T-helper 17 cell (primary cell): ENCODE results near the gene HOXA6. TPM values are rescaled to one million over a fixed set of nuclear protein-coding genes. Genes with fewer than 3 reads are reported as not detected.

Experiments used
- ATAC-seq: fragments of 150-1000 bp; cut with Tn5 transposase; 2 replicates; pipeline ENCODE4 v1.10.0; 2021; ENCODE audit warnings: mild to moderate bottlenecking, moderate library complexity
- DNase-seq, 3 donors: peaks; one replicate each; pipeline versions ENCODE4 v3.0.0 to v3.0.0-alpha.2; 2020 to 2021
- H3K9me3 ChIP-seq: one replicate; pipeline ENCODE4 v1.7.0; 2013; ENCODE audit warnings: low read length, mild to moderate bottlenecking; ENCODE audit not compliant: control insufficient read depth, poor library complexity, severe bottlenecking
- H3K27ac Mint-ChIP-seq: one replicate; pipeline ENCODE4 v1.8.0; 2022; ENCODE audit warnings: mild to moderate bottlenecking, moderate library complexity, mixed read lengths
- H3K27me3 Mint-ChIP-seq: one replicate; pipeline ENCODE4 v1.8.0; 2022; ENCODE audit warnings: mixed read lengths
- H3K36me3 Mint-ChIP-seq: one replicate; pipeline ENCODE4 v1.8.0; 2022; ENCODE audit warnings: low read depth, mixed read lengths
- H3K4me1 Mint-ChIP-seq: one replicate; pipeline ENCODE4 v1.8.0; 2022; ENCODE audit warnings: mild to moderate bottlenecking, mixed read lengths
- H3K4me3 Mint-ChIP-seq: one replicate; pipeline ENCODE4 v1.8.0; 2022; ENCODE audit warnings: mild to moderate bottlenecking, moderate library complexity, mixed read lengths
- total RNA-seq, 4 donors: library from RNA in 2 of 4; stranded (reverse) in 2 of 4; gene quantifications; one replicate each; pipeline ENCODE4 v1.2.3 and lab custom pipeline; 2022 to 2026

HOXA6 gene
- total RNA-seq, 2 donors from 2014 or later: not detected

- Mint-ChIP-seq H3K4me3 (peak overlapping the region; percentile 85), H3K27me3 (peaks cover 90% of the 10 kb centered on the region), H3K4me1 (peaks cover 36% of the 10 kb centered on the region), H3K36me3 (peaks cover 4% of the 10 kb centered on the region), H3K27ac (peak overlapping the region; percentile 63)
- DNase-seq (peak in 1 of 3 donors; percentile 7), ATAC-seq (peak; percentile 32)
- H3K9me3 ChIP-seq: peaks cover 3% of the 10 kb centered on the region
These were observed 41.1 kb upstream of the HOXA6 start for GRCh38 chr7:27188386-27189294.

GRCh38 chr7:27187475-27188385 is 40.2 kb upstream of the HOXA6 start:
- Mint-ChIP-seq H3K4me1 (peaks cover 36% of the 10 kb centered on the region), H3K4me3 (peak overlapping the region; percentile 85), H3K27me3 (peaks cover 90% of the 10 kb centered on the region), H3K36me3 (peaks cover 4% of the 10 kb centered on the region), H3K27ac (peak overlapping the region; percentile 69)
- ATAC-seq: no peak
- H3K9me3 ChIP-seq: peaks cover 3% of the 10 kb centered on the region
- DNase-seq: peak in 1 of 3 donors; percentile 7

- ATAC-seq (no peak), DNase-seq (no peak)
- H3K9me3 ChIP-seq: peaks cover 3% of the 10 kb centered on the region
- peak overlapping the region; percentile 7 for H3K4me3 Mint-ChIP-seq
- peaks cover 4% of the 10 kb centered on the region for H3K36me3 Mint-ChIP-seq
- peaks cover 32% of the 10 kb centered on the region for H3K4me1 Mint-ChIP-seq
- peak overlapping the region; percentile 69 for H3K27ac Mint-ChIP-seq
- H3K27me3 Mint-ChIP-seq: peaks cover 89% of the 10 kb centered on the region
These were observed 39.3 kb upstream of the HOXA6 start for GRCh38 chr7:27186668-27187474.

- peaks cover 81% of the 10 kb centered on the region for H3K27me3 Mint-ChIP-seq
- peaks cover 3% of the 10 kb centered on the region for H3K9me3 ChIP-seq
- H3K27ac Mint-ChIP-seq: peak overlapping the region; percentile 39
- peak overlapping the region; percentile 60 for H3K4me3 Mint-ChIP-seq
- DNase-seq: peak in 1 of 3 donors; percentile 7
- H3K4me1 Mint-ChIP-seq: peaks cover 30% of the 10 kb centered on the region
- ATAC-seq: no peak
- peaks cover 4% of the 10 kb centered on the region for H3K36me3 Mint-ChIP-seq
These were observed 38.5 kb upstream of the HOXA6 start for GRCh38 chr7:27185854-27186667.

- ATAC-seq (no peak), DNase-seq (no peak)
- Mint-ChIP-seq H3K27ac (peak within 1 kb of the TSS; percentile 73), H3K27me3 (peaks cover 77% of the 10 kb centered on the region), H3K4me1 (peaks cover 32% of the 10 kb centered on the region), H3K4me3 (peak within 1 kb of the TSS; percentile 85), H3K36me3 (peaks cover 4% of the 10 kb centered on the region)
- H3K9me3 ChIP-seq: peaks cover 3% of the 10 kb centered on the region
These were observed 37.7 kb upstream of the HOXA6 start, which contains the start of gene HOXA11 for GRCh38 chr7:27185013-27185853. Gene HOXA11 (minus strand): TSS chr7:27185232. CDS start chr7:27185144, 88 bp downstream.

- H3K36me3 Mint-ChIP-seq: peaks cover 6% of the 10 kb centered on the region
- peak overlapping the region; percentile 85 for H3K4me3 Mint-ChIP-seq
- H3K9me3 ChIP-seq: peaks cover 3% of the 10 kb centered on the region
- H3K27ac Mint-ChIP-seq: peak overlapping the region; percentile 73
- peaks cover 37% of the 10 kb centered on the region for H3K4me1 Mint-ChIP-seq
- no peak for ATAC-seq
- peak in 1 of 3 donors; percentile 10 for DNase-seq
- H3K27me3 Mint-ChIP-seq: peaks cover 77% of the 10 kb centered on the region
These were observed 36.9 kb upstream of the HOXA6 start for GRCh38 chr7:27184337-27185012.

GRCh38 chr7:27183682-27184336 is 36.2 kb upstream of the HOXA6 start:
- H3K4me3 Mint-ChIP-seq: peak overlapping the region; percentile 85
- ATAC-seq: no peak
- peaks cover 36% of the 10 kb centered on the region for H3K4me1 Mint-ChIP-seq
- no peak for DNase-seq
- peaks cover 3% of the 10 kb centered on the region for H3K9me3 ChIP-seq
- H3K36me3 Mint-ChIP-seq: peaks cover 6% of the 10 kb centered on the region
- peak overlapping the region; percentile 73 for H3K27ac Mint-ChIP-seq
- peaks cover 77% of the 10 kb centered on the region for H3K27me3 Mint-ChIP-seq

- Mint-ChIP-seq H3K4me3 (peak overlapping the region; percentile 47), H3K27me3 (peaks cover 76% of the 10 kb centered on the region), H3K36me3 (peaks cover 2% of the 10 kb centered on the region), H3K4me1 (peaks cover 29% of the 10 kb centered on the region), H3K27ac (peak overlapping the region; percentile 73)
- H3K9me3 ChIP-seq: peaks cover 3% of the 10 kb centered on the region
- ATAC-seq: no peak
- DNase-seq: peak in 1 of 3 donors; percentile 4
These were observed 35.5 kb upstream of the HOXA6 start for GRCh38 chr7:27182861-27183681.

GRCh38 chr7:27182285-27182841 is 34.8 kb upstream of the HOXA6 start:
- Mint-ChIP-seq H3K36me3 (peaks cover 2% of the 10 kb centered on the region), H3K27ac (peak overlapping the region; percentile 73), H3K4me3 (no peak overlapping the region), H3K4me1 (peaks cover 25% of the 10 kb centered on the region), H3K27me3 (peaks cover 76% of the 10 kb centered on the region)
- ATAC-seq (no peak), DNase-seq (no peak)
- H3K9me3 ChIP-seq: peaks cover 3% of the 10 kb centered on the region
